Measurements from ENCODE around the gene REPS2. TPM values are rescaled to one million over a fixed set of nuclear protein-coding genes. Genes with fewer than 3 reads are reported as not detected.

REPS2 gene
- total RNA-seq, 4 donors from 2014 or later: 3.6 to 8.7 (median 5.6) TPM

DNA sequence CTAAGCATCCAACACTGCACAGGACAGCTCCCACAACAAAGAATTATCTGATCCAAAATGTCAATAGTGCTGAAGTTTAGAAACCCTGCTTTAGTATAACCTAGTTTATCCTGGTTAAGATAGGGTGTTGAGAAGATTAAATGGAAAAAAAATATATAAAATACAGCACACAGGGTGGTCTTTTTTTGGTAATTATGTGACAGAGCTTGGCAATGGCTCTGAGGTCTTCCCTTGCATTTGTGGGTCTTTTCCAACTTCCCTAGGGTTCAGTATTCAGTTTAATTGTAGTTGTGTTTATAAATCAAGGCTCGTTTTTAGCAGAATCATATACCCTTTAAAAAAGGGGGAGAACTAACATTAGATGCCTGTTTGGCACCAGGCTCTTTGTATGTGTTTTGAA is 36.6 kb downstream of the REPS2 start:
- Histone ChIP-seq H3K27me3 (no peaks in the 10 kb centered on the region), H3K9me3 (no peaks in the 10 kb centered on the region), H3K27ac (no peak overlapping the region), H3K36me3 (no peaks in the 10 kb centered on the region), H3K4me3 (no peak overlapping the region), H3K4me1 (no peaks in the 10 kb centered on the region)
- DNase-seq: no peak
- TF ChIP-seq POLR2A (IDR thresholded peaks at IDR 0.05): no peak
- TF ChIP-seq CTCF (IDR thresholded peaks at IDR 0.05): no peak

DNA sequence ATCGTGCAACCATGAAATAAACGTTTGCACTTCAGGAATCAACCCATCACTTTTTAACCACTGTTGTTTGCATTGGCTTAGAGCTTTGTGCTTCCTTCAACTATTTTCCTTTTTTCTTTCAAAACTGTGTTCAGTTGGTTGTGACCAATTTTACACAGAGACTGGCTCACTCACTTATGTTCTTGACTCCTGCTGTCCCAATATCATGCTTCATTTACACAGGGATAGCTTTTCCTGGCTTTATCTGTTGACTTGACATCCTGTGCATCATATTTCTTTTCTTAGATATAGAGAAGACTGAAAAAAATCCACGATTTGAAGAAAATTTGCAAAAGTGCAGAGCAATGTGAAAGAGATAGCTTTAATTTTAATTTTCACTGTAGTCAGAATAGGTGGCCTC is 38.8 kb downstream of the REPS2 start:
- Histone ChIP-seq H3K4me3 (no peak overlapping the region), H3K36me3 (no peaks in the 10 kb centered on the region), H3K27me3 (no peaks in the 10 kb centered on the region), H3K27ac (no peak overlapping the region), H3K9me3 (no peaks in the 10 kb centered on the region), H3K4me1 (no peaks in the 10 kb centered on the region)
- DNase-seq: no peak
- TF ChIP-seq CTCF (IDR thresholded peaks at IDR 0.05) (no peak), POLR2A (IDR thresholded peaks at IDR 0.05) (no peak)

DNA sequence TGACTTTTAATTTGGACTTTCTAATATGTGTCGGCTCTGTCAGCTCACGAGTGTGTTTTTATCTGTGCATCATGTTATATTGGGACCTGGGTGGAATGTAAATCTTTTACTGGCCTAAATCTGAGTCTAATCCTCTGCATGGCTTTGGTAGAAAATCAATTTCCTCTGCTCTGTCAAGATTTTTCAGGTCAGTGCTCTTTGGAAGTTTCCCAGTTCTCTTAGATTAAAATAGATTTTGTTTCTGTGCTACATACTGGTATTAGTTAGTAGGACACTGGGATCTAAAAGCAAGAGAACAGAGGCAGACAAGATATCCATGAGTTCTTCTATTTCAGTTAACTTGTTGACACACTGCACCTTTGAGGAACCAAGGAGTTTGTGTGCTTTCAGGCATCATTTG is 39.7 kb downstream of the REPS2 start:
- no peaks in the 10 kb centered on the region for H3K9me3 ChIP-seq
- H3K27ac ChIP-seq: no peak overlapping the region
- H3K27me3 ChIP-seq: no peaks in the 10 kb centered on the region
- H3K36me3 ChIP-seq: no peaks in the 10 kb centered on the region
- H3K4me1 ChIP-seq: no peaks in the 10 kb centered on the region
- no peak for DNase-seq
- no peak overlapping the region for H3K4me3 ChIP-seq
- TF ChIP-seq POLR2A (IDR thresholded peaks at IDR 0.05): no peak
- TF ChIP-seq CTCF (IDR thresholded peaks at IDR 0.05): no peak

- no peak for DNase-seq
- H3K27ac ChIP-seq: no peak overlapping the region
- no peak for TF ChIP-seq POLR2A (IDR thresholded peaks at IDR 0.05)
- TF ChIP-seq CTCF (IDR thresholded peaks at IDR 0.05): no peak
- no peaks in the 10 kb centered on the region for H3K27me3 ChIP-seq
- H3K4me3 ChIP-seq: no peak overlapping the region
- H3K9me3 ChIP-seq: no peaks in the 10 kb centered on the region
- no peaks in the 10 kb centered on the region for H3K4me1 ChIP-seq
- H3K36me3 ChIP-seq: no peaks in the 10 kb centered on the region
These were observed 43.3 kb downstream of the REPS2 start for GRCh38 chrX:16989750-16990149.

DNA sequence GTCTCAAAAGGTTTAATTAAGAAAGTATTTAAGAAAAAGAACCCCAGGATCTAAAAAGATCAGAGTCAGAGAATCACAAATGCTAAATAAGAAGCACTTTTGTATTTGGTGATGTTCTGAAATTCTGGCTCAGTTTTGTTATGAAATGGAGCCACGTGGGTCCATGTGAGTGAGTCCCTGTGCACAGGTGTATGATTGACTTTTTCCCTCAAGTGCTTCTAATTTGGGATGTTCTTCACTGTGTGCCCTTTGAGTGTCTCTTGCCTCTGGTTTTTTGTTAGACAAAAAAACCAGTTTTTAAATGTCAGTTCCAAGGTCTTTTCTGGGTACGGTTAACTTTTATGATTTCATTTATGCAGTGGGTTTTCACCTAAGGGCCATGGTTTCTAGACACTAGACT is 44.4 kb downstream of the REPS2 start:
- DNase-seq: no peak
- Histone ChIP-seq H3K27me3 (no peaks in the 10 kb centered on the region), H3K27ac (no peak overlapping the region), H3K36me3 (no peaks in the 10 kb centered on the region), H3K9me3 (no peaks in the 10 kb centered on the region), H3K4me1 (no peaks in the 10 kb centered on the region), H3K4me3 (no peak overlapping the region)
- TF ChIP-seq CTCF (IDR thresholded peaks at IDR 0.05) (no peak), POLR2A (IDR thresholded peaks at IDR 0.05) (no peak)

DNA sequence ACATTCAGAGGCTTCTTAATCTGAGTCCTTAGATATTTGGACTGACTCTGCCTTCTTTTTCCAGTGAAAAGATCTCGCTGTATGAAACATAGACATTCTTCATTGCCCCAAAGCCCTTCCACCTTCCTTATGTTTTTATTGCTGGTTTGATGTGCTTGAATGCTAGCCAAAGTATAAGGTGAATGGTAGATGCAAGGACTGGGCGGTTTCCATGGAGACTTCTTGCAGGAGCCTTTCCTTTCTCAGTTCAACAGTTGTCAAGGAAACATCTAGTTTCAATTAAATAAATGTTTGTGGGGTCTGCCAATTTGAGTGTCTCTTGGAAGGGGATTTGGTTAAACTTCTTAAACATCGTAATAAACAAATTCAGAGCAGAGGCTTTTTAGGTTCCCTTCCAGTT is 46.0 kb downstream of the REPS2 start:
- Histone ChIP-seq H3K9me3 (no peaks in the 10 kb centered on the region), H3K4me1 (no peaks in the 10 kb centered on the region), H3K27me3 (no peaks in the 10 kb centered on the region), H3K36me3 (no peaks in the 10 kb centered on the region), H3K27ac (no peak overlapping the region), H3K4me3 (no peak overlapping the region)
- no peak for DNase-seq
- no peak for TF ChIP-seq POLR2A (IDR thresholded peaks at IDR 0.05)
